HG02623 (cell line): ENCODE measurements around the gene NAP1L4.
A peak's percentile ranks its signal among the peaks of the same experiment; 100 is the strongest.
"Not testable (repeated sequence)": the region's sequence is repeated elsewhere in the genome, so short reads cannot be mapped to it uniquely, and the experiment has no call there.

Source experiments
- ATAC-seq: cut with Tn5 transposase; IDR thresholded peaks from one replicate; pipeline ENCODE4 v1.9.1; 2021; ENCODE audit warnings: moderate library complexity; ENCODE audit not compliant: unreplicated experiment

Gene NAP1L4

DNA sequence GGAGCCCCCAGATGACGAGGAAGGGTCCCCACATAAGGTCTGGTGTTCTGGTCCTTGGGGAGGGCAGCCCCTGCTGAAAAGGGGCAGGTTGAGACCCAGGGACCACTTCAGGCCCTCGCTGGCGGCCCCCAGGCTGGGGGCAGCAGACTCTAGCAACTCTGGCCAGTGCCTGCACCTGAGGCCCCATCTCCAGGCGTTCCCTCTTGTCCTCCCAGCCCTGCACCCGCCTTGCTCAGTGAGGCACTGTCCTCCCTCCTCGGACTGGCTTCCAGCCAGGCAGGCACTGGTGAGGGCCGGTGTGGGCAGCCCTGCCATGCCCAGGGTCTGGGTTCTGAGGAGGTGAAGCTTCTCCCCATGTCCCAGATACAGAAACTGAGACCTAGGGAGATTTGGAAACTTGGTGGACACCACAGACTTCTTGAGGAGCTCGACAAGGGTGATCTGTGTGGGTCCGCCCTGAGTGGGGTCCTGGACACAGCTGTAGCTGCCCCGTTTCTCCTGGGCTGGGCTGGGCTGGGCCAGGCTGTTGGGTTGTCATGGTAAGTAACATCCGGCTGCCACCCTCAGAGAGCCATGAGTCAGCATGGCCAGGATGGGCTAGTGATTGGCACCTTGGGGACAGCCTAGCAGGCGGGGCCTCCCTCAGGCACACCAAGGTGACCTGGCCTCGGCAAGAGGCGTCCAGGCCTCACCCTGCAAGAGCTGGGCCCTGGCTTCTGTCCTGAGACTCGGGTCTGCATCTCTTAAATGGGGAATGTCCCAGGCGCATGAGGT, 51.8 kb downstream of the NAP1L4 start:
- no peak for ATAC-seq

- not testable (repeated sequence) for ATAC-seq
Observed at GRCh38 chr11:2938458-2939418, 53.4 kb downstream of the NAP1L4 start.

DNA sequence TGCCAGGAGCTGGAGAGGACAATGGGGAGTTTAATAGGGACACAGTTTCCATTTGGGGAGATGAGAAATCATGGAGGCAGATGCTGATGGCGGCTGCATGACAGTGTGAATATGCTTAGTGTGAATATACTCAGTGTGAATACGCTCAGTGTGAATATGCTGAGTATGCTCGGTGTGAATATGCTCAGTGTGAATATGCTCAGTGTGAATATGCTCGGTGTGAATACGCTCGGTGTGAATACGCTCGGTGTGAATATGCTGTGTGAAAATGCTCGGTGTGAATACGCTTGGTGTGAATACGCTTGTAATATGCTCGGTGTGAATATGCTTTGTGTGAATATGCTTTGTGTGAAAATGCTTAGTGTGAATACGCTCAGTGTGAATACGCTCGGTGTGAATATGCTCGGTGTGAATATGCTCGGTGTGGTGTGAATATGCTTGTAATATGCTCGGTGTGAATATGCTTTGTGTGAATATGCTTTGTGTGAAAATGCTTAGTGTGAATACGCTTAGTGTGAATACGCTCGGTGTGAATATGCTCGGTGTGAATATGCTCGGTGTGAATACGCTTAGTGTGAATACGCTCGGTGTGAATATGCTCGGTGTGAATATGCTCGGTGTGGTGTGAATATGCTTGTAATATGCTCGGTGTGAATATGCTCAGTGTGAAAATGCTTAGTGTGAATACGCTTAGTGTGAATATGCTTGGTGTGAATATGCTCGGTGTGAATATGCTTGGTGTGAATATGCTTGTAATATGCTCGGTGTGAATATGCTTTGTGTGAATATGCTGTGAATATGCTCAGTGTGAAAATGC, 54.3 kb downstream of the NAP1L4 start:
- not testable (repeated sequence) for ATAC-seq

- ATAC-seq = no peak
Observed at GRCh38 chr11:2934611-2935239, 57.4 kb downstream of the NAP1L4 start.

GRCh38 chr11:2934021-2934550, 58.0 kb downstream of the NAP1L4 start:
- no peak for ATAC-seq

- ATAC-seq = no peak
Observed at GRCh38 chr11:2933375-2934020, 58.6 kb downstream of the NAP1L4 start.

GRCh38 chr11:2932850-2933251, 59.3 kb downstream of the NAP1L4 start:
- no peak for ATAC-seq

- no peak for ATAC-seq
Observed at GRCh38 chr11:2931771-2932738, 60.1 kb downstream of the NAP1L4 start.

GRCh38 chr11:2931420-2931746, 60.7 kb downstream of the NAP1L4 start:
- no peak for ATAC-seq

DNA sequence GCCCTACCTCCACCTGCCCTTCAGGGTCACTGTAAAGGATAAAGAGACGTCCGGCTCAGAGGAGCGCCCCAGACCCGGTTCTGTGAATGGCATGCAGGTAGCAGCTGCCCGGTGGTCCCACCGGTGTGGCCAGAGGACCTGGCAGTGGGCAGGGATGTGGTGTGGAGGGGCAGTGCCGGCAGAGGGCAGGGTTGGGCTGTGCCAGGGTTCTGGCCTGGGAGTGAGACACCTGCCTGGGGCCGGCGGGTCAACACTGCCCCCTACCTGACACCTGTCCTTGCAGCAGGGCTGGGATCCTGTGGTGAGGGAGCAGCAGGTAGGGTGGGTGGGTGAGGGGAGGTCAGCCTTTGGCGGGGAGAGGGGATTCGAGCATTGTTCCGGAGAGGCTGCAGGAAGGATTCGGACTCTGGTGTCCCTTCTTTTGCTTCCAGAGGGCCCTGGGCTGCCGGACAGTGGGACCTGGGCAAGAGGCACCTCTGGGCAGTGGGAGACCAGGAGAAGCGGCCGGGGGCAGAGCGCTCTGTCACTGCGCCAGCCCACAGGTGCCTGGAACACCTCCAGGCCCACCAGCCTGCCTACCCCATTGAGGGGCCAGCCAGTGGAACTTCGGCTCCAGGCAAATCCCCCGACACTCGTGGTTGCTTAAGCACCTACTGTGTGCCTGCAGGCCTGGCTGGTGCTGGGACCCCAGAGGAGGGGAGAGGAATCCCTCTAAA, 61.3 kb downstream of the NAP1L4 start:
- ATAC-seq = peak; percentile 34

DNA sequence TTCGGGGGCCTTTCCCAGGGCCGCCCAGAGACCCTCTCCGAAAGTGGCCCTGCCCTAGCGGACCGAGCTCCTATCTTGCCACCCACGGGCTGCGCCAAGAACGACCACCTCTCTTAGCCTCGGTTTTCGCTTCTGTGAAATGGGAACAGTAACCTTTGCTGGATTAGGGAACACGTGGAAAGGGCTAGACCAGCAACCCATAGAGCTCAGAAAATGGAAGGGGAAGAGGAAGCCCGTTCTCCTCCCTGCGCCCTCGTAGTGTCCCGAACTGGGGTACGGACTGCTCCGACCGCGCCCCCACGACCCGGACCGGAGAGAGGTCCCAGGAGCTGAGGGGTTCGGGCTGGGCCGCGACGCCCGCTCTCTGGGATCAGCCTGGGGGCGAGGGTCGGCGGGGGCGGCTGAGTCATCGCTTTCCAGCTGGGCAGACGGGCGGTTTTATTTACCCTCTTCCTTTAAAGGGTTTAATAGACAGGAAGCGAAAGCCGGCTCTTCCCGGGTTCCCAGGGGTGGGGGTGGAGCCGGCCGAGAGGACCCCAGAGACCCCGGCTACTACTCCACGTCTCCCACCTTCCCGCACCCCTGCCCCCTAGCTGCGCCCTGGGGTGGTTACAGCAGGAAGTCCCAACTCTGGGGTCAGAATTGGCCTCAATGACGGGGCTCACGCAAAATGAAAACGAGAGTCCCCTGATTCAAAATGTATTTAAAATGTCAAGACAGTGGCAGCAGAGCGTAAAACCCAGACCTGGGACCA, 62.0 kb downstream of the NAP1L4 start:
- ATAC-seq = peak; percentile 41

- ATAC-seq = no peak
Observed at GRCh38 chr11:2929531-2929949, 62.6 kb downstream of the NAP1L4 start.

DNA sequence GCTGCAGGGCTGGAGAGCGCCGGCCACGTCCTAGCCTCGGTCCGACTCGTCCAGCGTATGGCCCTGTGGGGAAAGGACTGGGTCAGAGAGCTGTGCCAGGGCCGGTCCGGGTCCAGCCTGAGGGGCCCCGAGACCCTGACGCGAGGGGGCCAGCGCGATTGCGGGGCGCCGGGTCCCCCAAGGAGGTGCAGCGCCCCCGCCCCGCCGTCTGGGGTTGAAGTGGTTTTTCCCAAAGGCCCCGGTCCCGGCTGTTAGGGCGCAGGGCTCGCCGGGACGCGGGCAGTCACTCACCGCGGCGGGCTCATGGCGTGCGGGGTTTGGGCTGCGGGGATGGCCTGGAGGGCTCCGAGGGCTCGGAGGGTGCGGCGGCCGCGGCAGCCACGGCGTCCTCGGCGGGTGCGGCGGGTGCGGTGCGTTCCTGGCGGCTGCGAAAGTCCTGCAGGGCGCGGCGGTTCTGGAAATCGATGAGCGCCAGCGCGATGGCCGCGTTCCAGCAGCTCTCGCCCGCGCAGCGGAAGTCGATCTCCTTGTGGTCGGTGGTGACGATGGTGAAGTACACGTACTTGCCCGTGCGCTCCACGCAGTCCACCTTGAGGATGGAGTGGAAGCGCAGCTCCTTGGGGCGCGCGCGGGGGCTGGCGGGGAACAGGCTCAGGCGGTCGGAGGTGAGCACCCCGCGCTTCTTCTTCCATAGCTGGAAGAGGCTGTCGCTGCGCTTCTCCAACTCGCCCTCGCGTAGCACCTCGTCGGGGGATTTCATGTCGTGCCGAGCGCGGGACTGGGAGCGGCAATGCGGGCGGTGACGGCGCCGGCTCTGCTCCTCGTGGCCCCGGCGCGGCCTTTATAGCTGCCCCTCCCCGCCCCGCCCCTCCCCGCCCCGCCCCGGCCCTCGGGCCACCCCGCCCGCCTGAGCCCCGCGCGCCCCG, 63.3 kb downstream of the NAP1L4 start, which contains the start of gene PHLDA2:
Gene PHLDA2 (minus strand): TSS at position 816 of the 926 bp plus-strand sequence. CDS start 56 bp downstream, at position 760.
- no peak for ATAC-seq

GRCh38 chr11:2927851-2928604, 64.1 kb downstream of the NAP1L4 start:
- no peak for ATAC-seq

GRCh38 chr11:2927121-2927800, 64.9 kb downstream of the NAP1L4 start:
- no peak for ATAC-seq
